Keratinocyte (primary cell): ENCODE measurements around the gene PRKN. TPM values are rescaled to one million over a fixed set of nuclear protein-coding genes. Genes with fewer than 3 reads are reported as not detected.

Experiments
- DNase-seq: peaks from one replicate; pipeline ENCODE4 v3.0.0-alpha.2; 2011; ENCODE audit warnings: low read depth, missing footprints, low spot score
- FAIRE-seq: peaks from 2 replicates; lab custom pipeline; 2011; peaks lifted over from hg19 to GRCh38; lab: Jason Lieb, UNC
- H2AFZ ChIP-seq: 2 replicates; pipeline ENCODE4 v1.6.0; 2012; ENCODE audit warnings: low read length, control low read depth, inconsistent platforms; ENCODE audit not compliant: control insufficient read depth
- H3K27ac ChIP-seq: 2 replicates; pipeline ENCODE4 v1.5.1; 2011; ENCODE audit warnings: low read length; ENCODE audit not compliant: control insufficient read depth, insufficient read depth
- H3K27me3 ChIP-seq: 3 replicates; pipeline ENCODE4 v1.6.0; 2011; ENCODE audit warnings: low read length; ENCODE audit not compliant: control insufficient read depth, insufficient read depth; ENCODE audit errors: extremely low read depth
- H3K36me3 ChIP-seq, 2 experiments: 2 replicates in 1 of 2; 3 replicates in 1 of 2; pipeline ENCODE4 v1.5.1; 2011; ENCODE audit warnings: low read length in 2 of 2, mild to moderate bottlenecking in 1 of 2; ENCODE audit not compliant: control insufficient read depth in 2 of 2, insufficient read depth in 2 of 2; ENCODE audit errors: extremely low read depth in 1 of 2
- H3K4me1 ChIP-seq: 3 replicates; pipeline ENCODE4 v1.5.1; 2011; ENCODE audit warnings: low read length; ENCODE audit not compliant: control insufficient read depth, insufficient read depth; ENCODE audit errors: extremely low read depth
- H3K4me2 ChIP-seq: 3 replicates; pipeline ENCODE4 v1.6.0; 2011; ENCODE audit warnings: low read depth, low read length; ENCODE audit not compliant: control insufficient read depth, insufficient read depth; ENCODE audit errors: extremely low read depth
- H3K4me3 ChIP-seq, 3 experiments: fragments of 200-600 bp in 1 of 3; sonication (generic) in 1 of 3; 2 replicates in 2 of 3; 3 replicates in 1 of 3; pipeline ENCODE4 v1.5.1; 2011 to 2016; ENCODE audit warnings: low read length in 3 of 3, mild to moderate bottlenecking in 3 of 3, control low read depth in 2 of 3, inconsistent platforms in 1 of 3, low read depth in 1 of 3, mixed read lengths in 1 of 3, mixed run types in 1 of 3, moderate library complexity in 1 of 3; ENCODE audit not compliant: control insufficient read depth in 2 of 3, insufficient read depth in 2 of 3; ENCODE audit errors: extremely low read depth in 1 of 3
- H3K79me2 ChIP-seq: 2 replicates; pipeline ENCODE4 v1.6.0; 2012; ENCODE audit warnings: low read length; ENCODE audit not compliant: control insufficient read depth, insufficient read depth
- H3K9ac ChIP-seq: 3 replicates; pipeline ENCODE4 v1.6.0; 2011; ENCODE audit warnings: low read length; ENCODE audit not compliant: control insufficient read depth, insufficient read depth; ENCODE audit errors: extremely low read depth
- H3K9me1 ChIP-seq: 3 replicates; pipeline ENCODE4 v1.6.0; 2011; ENCODE audit warnings: low read length; ENCODE audit not compliant: control insufficient read depth, insufficient read depth; ENCODE audit errors: extremely low read depth
- H3K9me3 ChIP-seq: 2 replicates; pipeline ENCODE4 v1.5.1; 2012; ENCODE audit warnings: low read depth, low read length; ENCODE audit not compliant: control insufficient read depth
- H4K20me1 ChIP-seq: 3 replicates; pipeline ENCODE4 v1.6.0; 2011; ENCODE audit warnings: low read length; ENCODE audit not compliant: control insufficient read depth, insufficient read depth; ENCODE audit errors: extremely low read depth
- CTCF ChIP-seq, 3 experiments: IDR thresholded peaks in 1 of 3; conservative IDR thresholded peaks in 1 of 3; optimal IDR thresholded peaks in 1 of 3; 2 replicates in 2 of 3; 3 replicates in 1 of 3; pipeline versions ENCODE3 to v1.5.1; 2011; ENCODE audit warnings: low read length in 3 of 3, mild to moderate bottlenecking in 3 of 3, moderate library complexity in 2 of 3, control low read depth in 1 of 3, inconsistent platforms in 1 of 3; ENCODE audit not compliant: insufficient read depth in 2 of 3; ENCODE audit errors: extremely low read depth in 1 of 3
- EZH2 ChIP-seq: IDR thresholded peaks from one replicate; pipeline ENCODE4 v1.6.1; 2012; ENCODE audit warnings: inconsistent platforms, mild to moderate bottlenecking, low read length, moderate library complexity
- dilution Hi-C: fragments of 300-500 bp; cut with MboI; formaldehyde crosslinking; loops from one replicate; pipeline ENCODE4 v1.7.0; 2020; ENCODE audit warnings: low sequenced_read_pairs; ENCODE audit not compliant: extremely low pct_ligation_motif_present
- polyA plus RNA-seq, 5 experiments: library from polyadenylated mRNA; depleted of rRNA in 3 of 5; stranded (reverse) in 3 of 5; stranded (forward) in 1 of 5; unstranded in 1 of 5; fragments of >200 nt; gene quantifications; 1 replicate in 1 of 5; 2 replicates in 3 of 5; 3 replicates in 1 of 5; pipeline versions ENCODE4 v1.2.1 to v1.2.3, GENCODE V29; 2011 to 2012; ENCODE audit warnings: missing spikeins in 2 of 5, low read depth in 1 of 5, low replicate concordance in 1 of 5

Gene PRKN
- polyA plus RNA-seq, 1 donor (not counting 4 experiments of a cell fraction or from before 2014, with no cell fraction given): 0.67 TPM

- Histone ChIP-seq H3K9me1 (no peaks in the 10 kb centered on the region), H3K9me3 (no peaks in the 10 kb centered on the region), H3K27ac (no peak overlapping the region), H3K36me3 (no peaks in the 10 kb centered on the region), H3K4me3 (no peak overlapping the region), H3K79me2 (no peaks in the 10 kb centered on the region), H2AFZ (no peak overlapping the region), H3K9ac (no peak overlapping the region), H4K20me1 (no peaks in the 10 kb centered on the region), H3K4me1 (no peaks in the 10 kb centered on the region), H3K27me3 (no peaks in the 10 kb centered on the region), H3K4me2 (no peak overlapping the region)
- dilution Hi-C loops: no loop called here
- no peak for TF ChIP-seq CTCF (optimal IDR thresholded peaks at IDR 0.05 in 1 of 3, IDR thresholded peaks at IDR 0.05 in 1 of 3, conservative IDR thresholded peaks at IDR 0.05 in 1 of 3; ENCODE audit: extremely low read depth in 1 of 3, insufficient read depth in 2 of 3, low read length in 3 of 3)
- TF ChIP-seq EZH2: no peak
- DNase-seq: no peak
- no peak for FAIRE-seq
These were observed 572.6 kb downstream of the PRKN start for GRCh38 chr6:162154930-162155329.

GRCh38 chr6:162154001-162154400 lies 573.6 kb downstream of the PRKN start:
- Histone ChIP-seq H2AFZ (no peak overlapping the region), H3K4me2 (no peak overlapping the region), H3K79me2 (no peaks in the 10 kb centered on the region), H3K4me1 (no peaks in the 10 kb centered on the region), H3K9me3 (no peaks in the 10 kb centered on the region), H3K9me1 (no peaks in the 10 kb centered on the region), H3K4me3 (no peak overlapping the region), H4K20me1 (no peaks in the 10 kb centered on the region), H3K27ac (no peak overlapping the region), H3K27me3 (no peaks in the 10 kb centered on the region), H3K9ac (no peak overlapping the region), H3K36me3 (no peaks in the 10 kb centered on the region)
- FAIRE-seq (no peak), DNase-seq (no peak)
- TF ChIP-seq EZH2: no peak
- TF ChIP-seq CTCF (optimal IDR thresholded peaks at IDR 0.05 in 1 of 3, IDR thresholded peaks at IDR 0.05 in 1 of 3, conservative IDR thresholded peaks at IDR 0.05 in 1 of 3; ENCODE audit: extremely low read depth in 1 of 3, insufficient read depth in 2 of 3, low read length in 3 of 3): no peak
- dilution Hi-C loops: no loop called here
